D721Med (cell line): ENCODE data around the gene TNRC6C.
"Not testable (repeated sequence)": the region's sequence is repeated elsewhere in the genome, so short reads cannot be mapped to it uniquely, and the experiment has no call there.

Source experiments
- DNase-seq: peaks from one replicate; pipeline ENCODE4 v3.0.0; 2011; ENCODE audit warnings: low spot score; ENCODE audit not compliant: insufficient read length
- FAIRE-seq: peaks from 2 replicates; lab custom pipeline; 2011; peaks lifted over from hg19 to GRCh38; lab: Jason Lieb, UNC
- CTCF ChIP-seq: IDR thresholded peaks from 2 replicates; pipeline ENCODE4 v1.5.1; 2012; ENCODE audit warnings: mild to moderate bottlenecking, control low read depth; ENCODE audit not compliant: insufficient read depth; ENCODE audit errors: missing control alignments

Gene TNRC6C

GRCh38 chr17:78072961-78073360 lies 114.5 kb downstream of the TNRC6C start:
- no peak for TF ChIP-seq CTCF
- DNase-seq (no peak), FAIRE-seq (no peak)

GRCh38 chr17:78075011-78075410 lies 116.5 kb downstream of the TNRC6C start:
- TF ChIP-seq CTCF, result no peak
- FAIRE-seq (no peak), DNase-seq (no peak)

GRCh38 chr17:78075545-78075944 lies 117.0 kb downstream of the TNRC6C start:
- no peak for DNase-seq
- TF ChIP-seq CTCF, result no peak
- FAIRE-seq, result no peak

DNA sequence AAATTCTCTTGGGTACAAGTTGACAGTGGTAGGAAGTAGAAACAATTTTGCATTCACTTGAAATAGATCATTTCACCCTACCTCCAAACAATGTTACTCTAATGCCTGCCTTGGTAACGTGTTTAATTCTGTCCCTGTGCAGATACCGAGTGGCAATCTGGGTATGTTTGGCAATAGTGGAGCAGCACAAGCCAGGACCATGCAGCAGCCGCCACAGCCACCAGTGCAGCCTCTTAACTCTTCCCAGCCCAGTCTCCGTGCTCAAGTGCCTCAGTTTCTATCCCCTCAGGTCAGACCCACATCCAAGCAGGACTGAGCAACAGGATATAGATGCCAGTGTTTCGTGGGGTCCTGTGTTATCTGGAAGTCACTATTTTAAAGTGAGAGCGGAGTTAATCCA lies 120.8 kb downstream of the TNRC6C start:
- DNase-seq (no peak), FAIRE-seq (no peak)
- TF ChIP-seq CTCF, result no peak

DNA sequence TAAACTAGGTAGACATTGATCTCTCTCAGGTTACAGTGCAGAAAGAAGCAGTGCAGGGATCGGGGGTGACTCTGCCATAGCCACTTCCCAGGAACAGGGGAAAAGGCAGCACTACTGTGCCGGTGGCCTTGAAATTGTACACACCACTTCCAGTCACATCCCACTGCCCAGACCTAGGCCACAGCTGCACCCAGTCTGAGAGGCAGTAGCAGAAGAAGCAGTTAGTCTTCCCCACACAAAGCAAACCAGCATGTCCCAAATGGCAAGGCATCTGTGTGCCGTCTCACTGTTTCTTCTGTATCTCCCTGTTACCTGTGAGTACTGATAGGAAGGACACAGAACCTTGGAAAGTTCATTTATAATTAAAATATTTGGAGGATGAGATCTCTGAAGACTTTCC lies 123.0 kb downstream of the TNRC6C start:
- FAIRE-seq (no peak), DNase-seq (no peak)
- TF ChIP-seq CTCF, result no peak

GRCh38 chr17:78082355-78082872 lies 123.9 kb downstream of the TNRC6C start:
- DNase-seq, FAIRE-seq: not testable (repeated sequence)

- FAIRE-seq, result no peak
- no peak for TF ChIP-seq CTCF
- no peak for DNase-seq
Measured at GRCh38 chr17:78082988-78083387, 124.5 kb downstream of the TNRC6C start.

DNA sequence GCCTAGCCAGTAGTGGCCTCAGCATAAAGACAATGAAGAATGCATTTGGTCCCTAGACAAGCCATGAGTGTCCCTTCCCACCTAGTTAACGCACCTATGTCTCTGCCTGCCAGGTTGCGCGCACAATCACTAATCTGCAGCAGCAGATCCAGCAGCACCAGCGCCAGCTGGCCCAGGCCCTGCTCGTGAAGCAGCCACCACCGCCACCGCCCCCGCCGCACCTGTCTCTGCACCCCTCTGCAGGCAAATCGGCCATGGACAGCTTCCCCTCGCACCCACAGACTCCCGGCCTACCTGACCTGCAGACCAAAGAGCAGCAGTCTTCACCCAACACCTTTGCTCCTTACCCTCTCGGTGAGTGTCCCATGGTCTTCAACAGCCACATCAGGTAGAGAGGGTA lies 128.2 kb downstream of the TNRC6C start:
- no peak for FAIRE-seq
- DNase-seq, result no peak
- TF ChIP-seq CTCF, result no peak
